ENCODE data around the gene CORIN.

The CORIN gene

GRCh38 chr4:47824840-47825239 lies 13.0 kb downstream of the CORIN start:
- Histone ChIP-seq H3K4me1 (ENCODE audit: low read depth, poor library complexity, severe bottlenecking) (no peaks in the 10 kb centered on the region), H2AFZ (ENCODE audit: low read depth) (no peak overlapping the region), H3K36me3 (ENCODE audit: insufficient read depth) (no peaks in the 10 kb centered on the region), H3K9ac (no peak overlapping the region), H4K20me1 (ENCODE audit: insufficient read depth) (no peaks in the 10 kb centered on the region), H3K79me2 (ENCODE audit: insufficient read depth, low read depth) (no peaks in the 10 kb centered on the region), H3K4me3 (IDR thresholded peaks at IDR 0.05; ENCODE audit: insufficient read depth, low read depth, low read length) (no peak overlapping the region), H3K27ac (no peak overlapping the region), H3K4me2 (no peak overlapping the region), H3K27me3 (ENCODE audit: insufficient read depth, low read depth) (no peaks in the 10 kb centered on the region)
- no peak for TF ChIP-seq CTCF (conservative IDR thresholded peaks at IDR 0.05; ENCODE audit: low read depth, low read length)

- H3K4me3 ChIP-seq (IDR thresholded peaks at IDR 0.05; ENCODE audit: insufficient read depth, low read depth, low read length): no peak overlapping the region
- no peak overlapping the region for H3K4me2 ChIP-seq
- no peaks in the 10 kb centered on the region for H3K4me1 ChIP-seq (ENCODE audit: low read depth, poor library complexity, severe bottlenecking)
- H3K36me3 ChIP-seq (ENCODE audit: insufficient read depth): no peaks in the 10 kb centered on the region
- no peak overlapping the region for H3K9ac ChIP-seq
- no peak for TF ChIP-seq CTCF (conservative IDR thresholded peaks at IDR 0.05; ENCODE audit: low read depth, low read length)
- H3K27me3 ChIP-seq (ENCODE audit: insufficient read depth, low read depth): no peaks in the 10 kb centered on the region
- H2AFZ ChIP-seq (ENCODE audit: low read depth): no peak overlapping the region
- no peaks in the 10 kb centered on the region for H4K20me1 ChIP-seq (ENCODE audit: insufficient read depth)
- no peak overlapping the region for H3K27ac ChIP-seq
- H3K79me2 ChIP-seq (ENCODE audit: insufficient read depth, low read depth): no peaks in the 10 kb centered on the region
Observed at GRCh38 chr4:47819178-47819577, 18.7 kb downstream of the CORIN start.

- no peak overlapping the region for H2AFZ ChIP-seq (ENCODE audit: low read depth)
- TF ChIP-seq CTCF (conservative IDR thresholded peaks at IDR 0.05; ENCODE audit: low read depth, low read length): no peak
- H3K4me2 ChIP-seq: no peak overlapping the region
- no peak overlapping the region for H3K27ac ChIP-seq
- no peak overlapping the region for H3K9ac ChIP-seq
- H4K20me1 ChIP-seq (ENCODE audit: insufficient read depth): no peaks in the 10 kb centered on the region
- no peaks in the 10 kb centered on the region for H3K27me3 ChIP-seq (ENCODE audit: insufficient read depth, low read depth)
- H3K4me1 ChIP-seq (ENCODE audit: low read depth, poor library complexity, severe bottlenecking): no peaks in the 10 kb centered on the region
- H3K4me3 ChIP-seq (IDR thresholded peaks at IDR 0.05; ENCODE audit: insufficient read depth, low read depth, low read length): no peak overlapping the region
- H3K79me2 ChIP-seq (ENCODE audit: insufficient read depth, low read depth): no peaks in the 10 kb centered on the region
- H3K36me3 ChIP-seq (ENCODE audit: insufficient read depth): no peaks in the 10 kb centered on the region
Observed at GRCh38 chr4:47817275-47817674, 20.6 kb downstream of the CORIN start.

- Histone ChIP-seq H3K9ac (no peak overlapping the region), H3K4me1 (ENCODE audit: low read depth, poor library complexity, severe bottlenecking) (no peaks in the 10 kb centered on the region), H2AFZ (ENCODE audit: low read depth) (no peak overlapping the region), H4K20me1 (ENCODE audit: insufficient read depth) (no peaks in the 10 kb centered on the region), H3K79me2 (ENCODE audit: insufficient read depth, low read depth) (no peaks in the 10 kb centered on the region), H3K27me3 (ENCODE audit: insufficient read depth, low read depth) (no peaks in the 10 kb centered on the region), H3K27ac (no peak overlapping the region), H3K4me2 (no peak overlapping the region), H3K4me3 (IDR thresholded peaks at IDR 0.05; ENCODE audit: insufficient read depth, low read depth, low read length) (no peak overlapping the region), H3K36me3 (ENCODE audit: insufficient read depth) (no peaks in the 10 kb centered on the region)
- TF ChIP-seq CTCF (conservative IDR thresholded peaks at IDR 0.05; ENCODE audit: low read depth, low read length): no peak
Observed at GRCh38 chr4:47816748-47817147, 21.1 kb downstream of the CORIN start.

Measured in KMS-11 (cell line).